HCT116 (cell line): ENCODE data around the gene PODNL1. TPM values are rescaled to one million over a fixed set of nuclear protein-coding genes. Genes with fewer than 3 reads are reported as not detected.

Experiments used
- ATAC-seq: fragments of 200-7000 bp; cut with Tn5 transposase; 2 replicates; pipeline ENCODE4 v1.9.1; 2020; ENCODE audit warnings: mild to moderate bottlenecking, moderate library complexity
- BruUV-seq: library from RNA; stranded (reverse); fragments of 400-500 nt; replicated peaks from 2 replicates; lab custom pipeline; 2021; lab: Mats Ljungman, UMichigan
- CTCF ChIA-PET: fragments of 300-600 bp; sonication (Branson Sonifier 250); formaldehyde crosslinking; loops from one replicate; lab custom pipeline; 2021; ENCODE audit warnings: antibody characterized with exemption; lab: Charles Lee
- POLR2A ChIA-PET: fragments of 300-600, 350-600 bp; sonication (Branson Sonifier 250); formaldehyde crosslinking; loops from one replicate; lab custom pipeline; 2021; ENCODE audit warnings: antibody characterized with exemption; lab: Charles Lee
- RAD21 ChIA-PET, 2 experiments: fragments of 300-600 bp; sonication (Branson Sonifier 250); formaldehyde crosslinking; loops; one replicate each; lab custom pipeline; 2023; ENCODE audit warnings: low total read pairs in 2 of 2; ENCODE audit not compliant: uncharacterized antibody in 2 of 2, unreplicated experiment in 2 of 2, low non-redundant PET in 1 of 2; lab: Charles Lee
- DNase-seq: peaks from one replicate; pipeline ENCODE4 v3.0.0-alpha.2; 2010; ENCODE audit warnings: low read depth, low spot score
- H2AFZ ChIP-seq: fragments of 200-600 bp; shearing (Covaris generic), sonication (generic); 2 replicates; pipeline ENCODE4 v1.6.1; 2017; ENCODE audit warnings: low read depth, mixed run types, mixed read lengths, antibody characterized with exemption, low read length; ENCODE audit not compliant: poor library complexity, severe bottlenecking
- H3K27ac ChIP-seq: 2 replicates; pipeline ENCODE4 v1.5.1; 2012; ENCODE audit warnings: low read depth, low read length
- H3K27me3 ChIP-seq: fragments of 200-600 bp; sonication (generic); 2 replicates; pipeline ENCODE4 v1.6.1; 2016; ENCODE audit warnings: mixed run types, low read length, mixed read lengths; ENCODE audit not compliant: insufficient read depth
- H3K36me3 ChIP-seq, 2 experiments: fragments of 200-500 bp in 1 of 2; fragments of 200-600 bp in 1 of 2; sonication (Bioruptor generic) in 1 of 2; sonication (generic) in 1 of 2; 2 replicates each; pipeline versions ENCODE4 v1.5.1 to v1.6.1; 2014 to 2016; ENCODE audit warnings: low read length in 2 of 2, inconsistent platforms in 1 of 2, mixed read lengths in 1 of 2, mixed run types in 1 of 2; ENCODE audit not compliant: insufficient read depth in 2 of 2, control insufficient read depth in 1 of 2
- H3K4me1 ChIP-seq, 2 experiments: fragments of 200-600 bp in 1 of 2; sonication (generic) in 1 of 2; 2 replicates each; pipeline versions ENCODE4 v1.5.1 to v1.6.1; 2012 to 2017; ENCODE audit warnings: low read length in 2 of 2, inconsistent platforms in 1 of 2, mild to moderate bottlenecking in 1 of 2, mixed read lengths in 1 of 2, mixed run types in 1 of 2, moderate library complexity in 1 of 2; ENCODE audit not compliant: insufficient read depth in 2 of 2, control insufficient read depth in 1 of 2
- H3K4me2 ChIP-seq: fragments of 200-600 bp; sonication (generic); 2 replicates; pipeline ENCODE4 v1.6.1; 2017; ENCODE audit warnings: mixed run types, low read length, mixed read lengths
- H3K4me3 ChIP-seq, 2 experiments: fragments of 200-600 bp in 1 of 2; sonication (generic) in 1 of 2; replicated peaks in 1 of 2; 2 replicates each; pipeline ENCODE4 v1.5.1; 2011 to 2016; ENCODE audit warnings: low read length in 2 of 2, control low read depth in 1 of 2, low read depth in 1 of 2, mild to moderate bottlenecking in 1 of 2, mixed read lengths in 1 of 2, mixed run types in 1 of 2
- H3K79me2 ChIP-seq: fragments of 200-600 bp; sonication (generic); 2 replicates; pipeline ENCODE4 v1.6.1; 2017; ENCODE audit warnings: mild to moderate bottlenecking, mixed run types, low read length, moderate library complexity, mixed read lengths; ENCODE audit not compliant: insufficient read depth
- H3K9ac ChIP-seq: fragments of 200-600 bp; sonication (generic); 2 replicates; pipeline ENCODE4 v1.6.1; 2016; ENCODE audit warnings: low read length, mixed read lengths
- H3K9me2 ChIP-seq: fragments of 200-600 bp; sonication (generic), shearing (Covaris generic); 2 replicates; pipeline ENCODE4 v1.6.1; 2017; ENCODE audit warnings: mixed run types, mild to moderate bottlenecking, moderate library complexity; ENCODE audit not compliant: insufficient read depth
- H3K9me3 ChIP-seq, 2 experiments: fragments of 200-500 bp in 1 of 2; fragments of 200-600 bp in 1 of 2; sonication (Bioruptor generic) in 1 of 2; sonication (generic) in 1 of 2; 2 replicates each; pipeline ENCODE4 v1.6.1; 2014 to 2017; ENCODE audit warnings: low read length in 2 of 2, mixed read lengths in 2 of 2, inconsistent platforms in 1 of 2, low read depth in 1 of 2, mild to moderate bottlenecking in 1 of 2, mixed run types in 1 of 2, moderate library complexity in 1 of 2; ENCODE audit not compliant: control insufficient read depth in 1 of 2, insufficient read depth in 1 of 2
- H4K20me1 ChIP-seq: fragments of 200-600 bp; sonication (generic), shearing (Covaris generic); 2 replicates; pipeline ENCODE4 v1.6.1; 2017; ENCODE audit warnings: mixed run types, mild to moderate bottlenecking, moderate library complexity; ENCODE audit not compliant: insufficient read depth
- CBX3 ChIP-seq: IDR thresholded peaks from 2 replicates; pipeline ENCODE4 v1.6.1; 2012; ENCODE audit warnings: low read depth
- CEBPB ChIP-seq: IDR thresholded peaks from 2 replicates; pipeline ENCODE4 v1.6.1; 2012; ENCODE audit warnings: low read depth
- EGR1 ChIP-seq: IDR thresholded peaks from 2 replicates; pipeline ENCODE4 v1.6.1; 2012; ENCODE audit warnings: low read depth
- ELF1 ChIP-seq: IDR thresholded peaks from 2 replicates; pipeline ENCODE4 v1.6.1; 2012; ENCODE audit warnings: low read depth, borderline replicate concordance
- EZH2phosphoT487 ChIP-seq: fragments of 200-600 bp; IDR thresholded peaks from 2 replicates; pipeline ENCODE4 v1.6.1; 2018; ENCODE audit warnings: antibody characterized with exemption, borderline replicate concordance
- JUND ChIP-seq: IDR thresholded peaks from 2 replicates; pipeline ENCODE4 v1.6.1; 2012
- MAX ChIP-seq: IDR thresholded peaks from 2 replicates; pipeline ENCODE4 v1.6.1; 2012
- RAD21 ChIP-seq: IDR thresholded peaks from 2 replicates; pipeline ENCODE4 v1.6.1; 2012; ENCODE audit warnings: low read depth, mild to moderate bottlenecking
- SIN3A ChIP-seq: IDR thresholded peaks from 2 replicates; pipeline ENCODE4 v1.6.1; 2012; ENCODE audit warnings: low read depth
- SRF ChIP-seq: IDR thresholded peaks from 2 replicates; pipeline ENCODE4 v1.6.1; 2012; ENCODE audit warnings: low read depth
- TCF7L2 ChIP-seq: IDR thresholded peaks from 2 replicates; pipeline ENCODE4 v1.7.0; 2011; ENCODE audit warnings: borderline replicate concordance, inconsistent platforms; ENCODE audit not compliant: insufficient read depth, insufficient read length; ENCODE audit errors: extremely low read depth
- YY1 ChIP-seq: IDR thresholded peaks from 2 replicates; pipeline ENCODE4 v1.6.1; 2011; ENCODE audit warnings: low read length, low read depth, moderate library complexity, mild to moderate bottlenecking; ENCODE audit not compliant: insufficient replicate concordance; ENCODE audit errors: extremely low read depth
- ZFX ChIP-seq: fragments of 450-650 bp; IDR thresholded peaks from 2 replicates; pipeline ENCODE4 v1.6.1; 2017
- ZNF274 ChIP-seq: fragments of 200-500 bp; sonication (Bioruptor generic); IDR thresholded peaks from 2 replicates; pipeline ENCODE4 v1.6.1; 2014; ENCODE audit warnings: mild to moderate bottlenecking, low read depth, low read length, inconsistent platforms
- intact Hi-C: fragments of 100-400 bp; cut with micrococcal nuclease; formaldehyde crosslinking; loops from 2 replicates; pipeline ENCODE4 v1.10.0; 2022
- total RNA-seq: library from RNA; stranded (reverse); gene quantifications from one replicate; pipeline ENCODE4 v1.2.1, GENCODE V29; 2021; ENCODE audit not compliant: unreplicated experiment
- TF ChIP-seq, protein P1 (sequence below): IDR thresholded peaks from 2 replicates; pipeline ENCODE4 v1.6.1; 2012; ENCODE audit warnings: low read depth
- TF ChIP-seq, protein P2 (sequence below), 3 experiments: fragments of 200-600 bp in 1 of 3; sonication (generic) in 1 of 3; IDR thresholded peaks in 2 of 3; conservative IDR thresholded peaks in 1 of 3; 2 replicates each; pipeline ENCODE4 v1.5.1; 2012 to 2017; ENCODE audit warnings: low read depth in 2 of 3, low read length in 2 of 3, antibody characterized with exemption in 1 of 3, borderline replicate concordance in 1 of 3, control low read depth in 1 of 3, mild to moderate bottlenecking in 1 of 3, mixed read lengths in 1 of 3, mixed run types in 1 of 3, moderate library complexity in 1 of 3; ENCODE audit not compliant: insufficient read depth in 1 of 3

Gene PODNL1
- total RNA-seq, 1 experiment from 2014 or later = 0.71 TPM

DNA sequence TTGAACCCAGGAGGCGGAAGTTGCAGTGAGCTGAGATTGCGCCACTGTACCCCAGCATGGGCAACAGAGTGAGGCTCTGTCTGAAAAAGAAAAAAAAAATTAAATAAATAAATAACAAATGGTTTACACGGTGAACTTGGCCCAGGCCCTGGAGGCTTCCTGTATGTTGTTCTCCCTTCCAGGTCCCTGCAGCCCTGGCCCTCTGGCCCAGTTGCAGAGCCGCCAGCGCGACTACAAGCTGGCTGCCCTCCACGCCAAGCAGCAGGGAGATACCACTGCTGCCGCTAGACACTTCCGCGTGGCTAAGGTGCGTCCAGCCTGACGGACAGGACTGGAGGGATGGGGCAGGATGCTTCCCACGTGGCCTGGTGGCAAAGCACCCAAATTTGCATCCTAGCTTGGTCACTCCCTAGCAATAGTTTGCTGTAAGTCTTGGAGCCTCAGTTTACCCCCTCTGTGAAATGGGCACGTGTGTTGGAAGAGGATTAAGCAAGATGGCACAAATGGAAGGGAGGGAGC lies 20.3 kb downstream of the PODNL1 start:
- ChIA-PET CTCF (no interaction called here), RAD21 (no interaction called here), POLR2A (no interaction called here)
- no peaks in the 10 kb centered on the region for H3K27me3 ChIP-seq
- H3K9me3 ChIP-seq = peaks cover 0 to 6% of the 10 kb centered on the region in 2 experiments; a peak in 1 of 4 replicates
- no peak overlapping the region for H2AFZ ChIP-seq
- no peak overlapping the region for H3K4me3 ChIP-seq
- no peak for ATAC-seq
- no peak for DNase-seq
- TF ChIP-seq CEBPB = no peak
- TF ChIP-seq RAD21 = no peak
- TF ChIP-seq CBX3 = no peak
- TF ChIP-seq EZH2phosphoT487 = no peak
- no peak for TF ChIP-seq ZNF274
- BruUV-seq = no TSS peak
- no peaks in the 10 kb centered on the region for H4K20me1 ChIP-seq
- intact Hi-C loops = no loop called here
- no peaks in the 10 kb centered on the region for H3K9me2 ChIP-seq
- no peaks in the 10 kb centered on the region for H3K4me1 ChIP-seq
- peaks cover 14 to 36% of the 10 kb centered on the region in 2 experiments for H3K36me3 ChIP-seq
- no peak overlapping the region for H3K27ac ChIP-seq
- no peak overlapping the region for H3K4me2 ChIP-seq
- no peak overlapping the region for H3K9ac ChIP-seq
- H3K79me2 ChIP-seq = no peaks in the 10 kb centered on the region

DNA sequence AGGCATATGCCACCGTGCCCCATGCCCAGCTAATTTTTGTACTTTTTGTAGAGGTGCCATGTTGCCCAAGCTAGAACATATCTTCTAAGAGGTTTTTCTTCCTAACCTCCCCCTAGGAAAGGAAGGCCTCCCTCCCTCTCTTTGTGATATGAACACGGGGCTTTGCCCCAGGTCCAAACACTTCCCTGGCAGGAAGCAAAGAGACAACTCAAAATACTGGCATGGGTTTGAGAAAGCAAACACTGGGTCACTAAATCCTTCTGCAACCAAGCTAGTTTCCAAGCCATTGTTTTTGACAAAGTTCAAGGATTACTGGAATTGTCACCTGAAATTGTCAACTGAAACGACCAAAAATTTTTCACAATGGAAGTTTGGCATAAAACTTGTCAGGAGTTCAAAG lies 23.4 kb downstream of the PODNL1 start:
- Histone ChIP-seq H3K9ac (no peak overlapping the region), H3K79me2 (no peaks in the 10 kb centered on the region), H3K36me3 (peaks cover 4 to 22% of the 10 kb centered on the region in 2 experiments; a peak in 3 of 4 replicates), H4K20me1 (no peaks in the 10 kb centered on the region), H3K27me3 (no peaks in the 10 kb centered on the region), H3K4me1 (no peaks in the 10 kb centered on the region), H3K9me2 (no peaks in the 10 kb centered on the region), H3K27ac (no peak overlapping the region), H2AFZ (no peak overlapping the region), H3K4me2 (no peak overlapping the region), H3K9me3 (no peaks in the 10 kb centered on the region), H3K4me3 (no peak overlapping the region)
- CTCF ChIA-PET = no interaction called here
- no peak for ATAC-seq
- DNase-seq = no peak
- POLR2A ChIA-PET = interaction anchor here (1.2 kb wide), 1 partner anchor 62 kb away, joined by 4 read pairs; no protein-coding TSS in a partner anchor
- RAD21 ChIA-PET = no interaction called here
- intact Hi-C loops = no loop called here
- no TSS peak for BruUV-seq
- TF ChIP-seq YY1 (no peak), TCF7L2 (no peak), MAX (no peak), SRF (no peak), EGR1 (no peak), ZNF274 (no peak), ELF1 (no peak), EZH2phosphoT487 (no peak), CEBPB (no peak), JUND (no peak), SIN3A (no peak), ZFX (no peak)
- TF ChIP-seq, protein P1, sequence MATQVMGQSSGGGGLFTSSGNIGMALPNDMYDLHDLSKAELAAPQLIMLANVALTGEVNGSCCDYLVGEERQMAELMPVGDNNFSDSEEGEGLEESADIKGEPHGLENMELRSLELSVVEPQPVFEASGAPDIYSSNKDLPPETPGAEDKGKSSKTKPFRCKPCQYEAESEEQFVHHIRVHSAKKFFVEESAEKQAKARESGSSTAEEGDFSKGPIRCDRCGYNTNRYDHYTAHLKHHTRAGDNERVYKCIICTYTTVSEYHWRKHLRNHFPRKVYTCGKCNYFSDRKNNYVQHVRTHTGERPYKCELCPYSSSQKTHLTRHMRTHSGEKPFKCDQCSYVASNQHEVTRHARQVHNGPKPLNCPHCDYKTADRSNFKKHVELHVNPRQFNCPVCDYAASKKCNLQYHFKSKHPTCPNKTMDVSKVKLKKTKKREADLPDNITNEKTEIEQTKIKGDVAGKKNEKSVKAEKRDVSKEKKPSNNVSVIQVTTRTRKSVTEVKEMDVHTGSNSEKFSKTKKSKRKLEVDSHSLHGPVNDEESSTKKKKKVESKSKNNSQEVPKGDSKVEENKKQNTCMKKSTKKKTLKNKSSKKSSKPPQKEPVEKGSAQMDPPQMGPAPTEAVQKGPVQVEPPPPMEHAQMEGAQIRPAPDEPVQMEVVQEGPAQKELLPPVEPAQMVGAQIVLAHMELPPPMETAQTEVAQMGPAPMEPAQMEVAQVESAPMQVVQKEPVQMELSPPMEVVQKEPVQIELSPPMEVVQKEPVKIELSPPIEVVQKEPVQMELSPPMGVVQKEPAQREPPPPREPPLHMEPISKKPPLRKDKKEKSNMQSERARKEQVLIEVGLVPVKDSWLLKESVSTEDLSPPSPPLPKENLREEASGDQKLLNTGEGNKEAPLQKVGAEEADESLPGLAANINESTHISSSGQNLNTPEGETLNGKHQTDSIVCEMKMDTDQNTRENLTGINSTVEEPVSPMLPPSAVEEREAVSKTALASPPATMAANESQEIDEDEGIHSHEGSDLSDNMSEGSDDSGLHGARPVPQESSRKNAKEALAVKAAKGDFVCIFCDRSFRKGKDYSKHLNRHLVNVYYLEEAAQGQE = no peak
- TF ChIP-seq, protein P2, sequence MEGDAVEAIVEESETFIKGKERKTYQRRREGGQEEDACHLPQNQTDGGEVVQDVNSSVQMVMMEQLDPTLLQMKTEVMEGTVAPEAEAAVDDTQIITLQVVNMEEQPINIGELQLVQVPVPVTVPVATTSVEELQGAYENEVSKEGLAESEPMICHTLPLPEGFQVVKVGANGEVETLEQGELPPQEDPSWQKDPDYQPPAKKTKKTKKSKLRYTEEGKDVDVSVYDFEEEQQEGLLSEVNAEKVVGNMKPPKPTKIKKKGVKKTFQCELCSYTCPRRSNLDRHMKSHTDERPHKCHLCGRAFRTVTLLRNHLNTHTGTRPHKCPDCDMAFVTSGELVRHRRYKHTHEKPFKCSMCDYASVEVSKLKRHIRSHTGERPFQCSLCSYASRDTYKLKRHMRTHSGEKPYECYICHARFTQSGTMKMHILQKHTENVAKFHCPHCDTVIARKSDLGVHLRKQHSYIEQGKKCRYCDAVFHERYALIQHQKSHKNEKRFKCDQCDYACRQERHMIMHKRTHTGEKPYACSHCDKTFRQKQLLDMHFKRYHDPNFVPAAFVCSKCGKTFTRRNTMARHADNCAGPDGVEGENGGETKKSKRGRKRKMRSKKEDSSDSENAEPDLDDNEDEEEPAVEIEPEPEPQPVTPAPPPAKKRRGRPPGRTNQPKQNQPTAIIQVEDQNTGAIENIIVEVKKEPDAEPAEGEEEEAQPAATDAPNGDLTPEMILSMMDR (IDR thresholded peaks at IDR 0.05 in 2 of 3, conservative IDR thresholded peaks at IDR 0.05 in 1 of 3; ENCODE audit: borderline replicate concordance in 1 of 3, insufficient read depth in 1 of 3, low read depth in 2 of 3, low read length in 2 of 3) = no peak
